HG02870 (cell line): ENCODE results near the gene PLCG2.

Source experiments
- ATAC-seq: cut with Tn5 transposase; IDR thresholded peaks from one replicate; pipeline ENCODE4 v1.9.1; 2021; ENCODE audit warnings: mild to moderate bottlenecking, moderate library complexity; ENCODE audit not compliant: unreplicated experiment

PLCG2 gene

DNA sequence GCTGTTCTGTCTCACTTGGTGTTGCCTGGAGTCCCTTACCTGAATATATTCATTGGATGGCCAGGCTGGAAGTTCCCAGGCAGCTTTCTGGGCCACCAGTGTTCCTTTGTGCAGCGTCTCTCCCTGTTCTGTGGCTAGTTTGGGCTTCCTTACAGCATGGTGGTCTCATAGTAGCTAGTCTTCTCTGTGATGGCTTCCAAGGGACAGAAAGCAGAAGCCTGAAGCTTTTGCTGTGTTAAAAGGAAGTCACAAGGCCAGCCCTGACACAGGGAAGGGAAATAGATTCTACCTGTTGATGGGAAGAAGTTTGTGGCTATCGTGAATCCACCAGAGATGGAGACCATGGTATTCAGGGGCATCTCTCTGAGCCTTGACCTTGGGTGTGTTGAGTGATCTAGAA lies 34.6 kb downstream of the PLCG2 start:
- no peak for ATAC-seq

DNA sequence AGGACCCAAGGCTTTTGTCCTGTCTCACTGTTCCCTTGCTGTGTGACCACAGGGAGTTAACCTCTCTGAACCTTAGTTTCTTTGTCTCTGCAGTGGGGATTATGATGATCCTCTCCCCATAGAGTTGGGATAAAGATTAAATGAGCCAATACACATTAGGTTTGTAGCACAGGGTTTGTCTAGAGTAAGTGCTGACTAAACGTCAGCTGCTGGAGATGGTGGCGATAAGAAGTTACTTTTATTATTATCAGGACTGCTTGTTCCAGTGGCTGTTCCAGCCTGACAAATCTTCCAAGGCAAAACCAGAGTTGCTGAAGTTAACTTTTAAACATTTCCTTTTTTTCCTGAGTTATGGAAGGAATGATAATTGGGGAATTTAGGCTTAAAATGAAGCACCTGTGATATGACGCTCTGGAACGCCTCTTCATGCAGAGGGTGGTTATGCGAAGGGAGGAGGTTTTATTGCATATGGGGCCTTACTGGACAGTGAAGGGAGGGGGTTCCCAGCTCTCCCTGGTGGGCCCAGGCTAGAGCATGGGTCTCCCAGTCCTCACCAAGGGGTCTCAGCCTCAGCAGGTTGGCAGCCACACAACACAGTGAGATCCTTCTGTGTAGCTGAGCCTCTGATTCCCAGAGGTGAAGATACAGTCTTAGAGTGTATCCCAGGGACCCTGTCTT lies 35.8 kb downstream of the PLCG2 start:
- ATAC-seq, result no peak

DNA sequence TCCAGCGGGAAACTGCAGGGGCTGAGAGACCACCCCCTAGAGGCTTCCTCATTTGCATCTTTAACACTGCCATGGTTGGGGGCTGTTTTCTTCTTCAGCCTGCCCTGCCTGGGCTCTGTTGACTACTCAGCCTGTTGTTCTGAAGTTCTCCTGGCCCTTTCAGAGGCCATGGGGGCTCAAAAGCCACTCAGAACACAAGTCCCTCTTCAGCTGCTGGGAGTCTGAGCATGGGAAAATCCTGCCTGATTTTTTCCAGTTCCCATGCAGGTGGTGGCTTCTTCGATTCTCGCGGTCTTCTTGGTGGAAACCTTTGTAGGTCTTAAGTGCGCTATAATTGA lies 36.3 kb downstream of the PLCG2 start:
- no peak for ATAC-seq

DNA sequence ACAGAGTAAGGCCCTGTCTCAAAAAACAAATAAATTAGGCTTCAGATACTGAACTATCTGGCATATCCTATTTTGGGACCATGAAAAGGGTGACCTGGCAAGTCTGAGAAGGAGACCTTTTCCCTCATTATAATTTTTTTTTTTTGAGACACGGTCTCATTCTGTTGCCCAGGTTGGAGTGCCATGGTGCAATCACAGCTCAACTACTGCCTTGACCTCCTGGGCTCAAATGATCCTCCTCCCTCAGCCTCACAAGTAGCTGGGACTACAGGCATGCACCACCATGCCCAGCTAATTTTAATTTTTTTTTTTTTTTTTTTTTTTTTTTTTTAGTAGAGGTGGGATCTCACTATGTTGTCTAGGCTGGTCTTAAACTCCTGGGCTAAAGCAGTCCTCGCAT lies 37.3 kb downstream of the PLCG2 start:
- ATAC-seq, result no peak

DNA sequence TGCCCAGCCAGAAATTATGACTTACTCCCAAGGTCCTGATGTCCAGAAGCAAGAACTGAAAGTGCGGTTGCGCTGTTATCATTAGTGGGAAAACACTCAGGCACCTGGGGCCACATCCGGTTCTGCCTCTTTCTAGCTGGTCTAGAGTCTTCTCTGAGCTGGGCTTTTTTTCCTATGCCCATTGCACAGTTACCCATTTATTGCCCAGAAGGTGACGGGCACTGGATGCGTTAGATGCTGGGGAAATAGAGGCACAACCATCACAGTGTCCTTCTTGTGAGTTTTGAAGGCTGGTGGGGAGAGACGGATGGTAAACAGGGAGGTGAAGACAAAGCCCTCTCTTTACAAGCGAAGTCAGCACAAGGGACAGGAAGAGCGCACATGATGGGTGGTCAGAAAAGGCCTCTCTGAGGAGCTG lies 37.7 kb downstream of the PLCG2 start:
- ATAC-seq, result no peak

DNA sequence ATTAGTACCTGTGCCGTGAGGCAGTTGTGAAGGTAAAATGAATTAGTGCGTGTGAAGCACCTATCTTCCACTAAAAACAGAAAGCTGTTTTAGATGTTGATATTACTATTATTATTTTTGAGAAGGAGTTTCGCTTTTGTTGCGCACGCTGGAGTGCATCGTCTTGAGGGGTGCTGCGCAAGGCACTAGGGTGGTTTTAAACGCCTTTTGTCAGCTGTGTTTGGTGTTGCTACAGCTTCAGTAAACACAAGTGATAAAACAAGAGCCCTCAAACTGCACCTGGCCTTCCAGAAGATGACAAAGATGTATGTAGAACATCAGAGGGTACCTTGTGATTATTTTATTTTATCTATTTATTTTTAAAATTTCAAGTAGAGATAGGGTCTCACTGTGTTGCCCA lies 38.2 kb downstream of the PLCG2 start:
- peak; percentile 23 for ATAC-seq

DNA sequence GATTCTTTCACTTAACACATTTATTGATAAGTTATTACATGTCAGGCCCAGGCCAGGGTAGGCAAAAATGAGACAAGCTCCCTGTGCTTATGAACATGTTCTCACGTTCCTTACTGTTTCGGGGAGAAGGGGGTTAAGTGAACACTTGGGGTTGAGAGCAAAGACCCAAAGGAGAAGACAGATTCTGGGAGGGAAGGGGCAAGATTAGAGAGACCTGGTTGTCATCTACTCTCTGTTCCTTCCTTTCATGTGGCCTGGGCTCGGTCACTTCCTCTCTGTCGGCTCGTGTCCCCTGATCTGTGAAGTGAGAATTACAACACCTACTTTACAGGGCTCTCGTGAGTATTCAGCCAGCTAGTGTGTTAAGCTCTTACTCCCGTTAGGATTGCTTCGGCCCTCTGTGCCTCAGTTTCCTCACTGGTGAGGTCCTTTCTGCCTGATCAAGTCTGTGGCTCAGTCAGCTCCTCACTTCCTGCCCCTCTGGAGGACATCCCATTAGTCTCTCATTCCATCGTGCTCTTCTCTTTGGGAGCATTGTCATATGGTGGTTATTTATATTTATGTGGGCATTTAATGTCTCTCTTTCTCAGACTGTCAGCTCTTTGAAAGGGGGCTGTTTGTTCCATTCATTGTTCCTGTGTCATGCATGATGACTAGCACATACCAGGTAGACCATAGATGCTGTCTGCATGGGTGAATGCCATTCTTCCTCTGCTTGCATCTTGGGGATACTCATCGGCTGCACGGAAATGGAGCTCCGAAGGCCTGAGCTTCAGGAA lies 38.9 kb downstream of the PLCG2 start:
- ATAC-seq, result no peak

DNA sequence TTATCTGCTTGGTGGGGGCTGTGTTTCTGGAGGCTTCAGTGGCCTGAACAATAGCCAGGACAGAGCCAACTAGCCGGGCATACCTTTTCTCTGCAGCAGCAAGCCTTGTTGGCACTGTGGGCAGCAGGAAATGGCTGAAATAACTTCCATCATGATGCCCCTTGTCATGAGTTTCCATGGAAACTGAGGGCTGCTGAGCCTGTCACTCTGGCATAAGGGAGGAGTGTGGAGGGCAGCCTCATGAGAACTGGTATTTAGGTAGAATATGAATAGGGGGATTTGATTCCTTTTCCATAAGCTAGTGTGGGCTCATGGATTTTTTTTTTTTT lies 39.4 kb downstream of the PLCG2 start:
- ATAC-seq, result no peak

DNA sequence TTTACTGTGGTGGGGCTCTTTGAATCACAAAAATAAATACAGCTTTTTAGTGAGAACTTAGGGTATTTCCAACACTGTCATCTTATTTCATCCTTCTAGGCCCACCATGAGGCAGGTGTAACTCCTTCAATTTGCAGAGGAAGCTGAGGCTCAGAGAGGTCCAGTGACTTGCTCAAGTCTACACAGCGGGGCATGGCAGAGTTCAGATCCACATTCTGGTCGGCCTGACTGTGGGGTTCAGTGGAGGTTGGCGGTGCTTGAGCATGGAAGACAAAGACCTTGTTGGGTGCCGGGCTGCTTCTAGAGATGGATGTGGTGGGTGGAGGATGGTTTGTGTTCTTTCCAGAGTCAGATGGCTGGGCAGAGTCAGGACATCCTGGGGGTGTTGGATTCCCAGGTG lies 39.8 kb downstream of the PLCG2 start:
- no peak for ATAC-seq

DNA sequence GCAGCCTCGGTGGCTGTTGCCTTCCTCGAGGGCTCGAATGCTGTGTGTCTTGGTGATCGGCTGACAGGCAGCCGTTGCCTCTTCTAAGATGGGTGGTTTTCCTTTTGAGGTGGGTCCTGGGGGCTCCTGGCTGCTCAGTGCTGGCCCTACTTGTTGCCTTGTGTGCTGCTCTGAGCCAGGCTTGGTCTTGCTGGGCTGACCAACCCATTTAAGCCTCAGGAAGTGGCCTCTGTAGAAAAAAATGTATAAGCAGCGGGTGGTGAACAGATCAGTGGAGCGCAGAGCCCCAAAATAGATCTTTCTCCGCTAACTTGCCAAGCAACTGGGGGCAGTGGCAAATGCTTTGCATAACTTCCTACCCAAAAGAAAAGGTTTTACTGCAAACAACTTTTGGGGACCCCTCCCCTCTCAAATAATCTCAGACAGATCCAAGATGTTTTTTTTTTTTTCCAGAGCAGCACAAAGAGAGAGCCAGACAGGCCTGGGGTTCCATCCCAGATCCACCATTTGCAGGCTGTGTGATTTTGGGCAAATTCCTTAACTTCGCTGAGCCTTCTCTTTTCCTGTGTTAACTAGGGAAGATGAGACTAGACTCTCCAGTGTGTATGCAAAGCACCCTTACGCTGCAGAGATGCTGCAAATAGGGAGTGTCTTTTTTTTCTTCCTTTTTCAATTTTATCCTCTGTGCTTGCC lies 42.5 kb downstream of the PLCG2 start:
- peak; percentile 23 for ATAC-seq

DNA sequence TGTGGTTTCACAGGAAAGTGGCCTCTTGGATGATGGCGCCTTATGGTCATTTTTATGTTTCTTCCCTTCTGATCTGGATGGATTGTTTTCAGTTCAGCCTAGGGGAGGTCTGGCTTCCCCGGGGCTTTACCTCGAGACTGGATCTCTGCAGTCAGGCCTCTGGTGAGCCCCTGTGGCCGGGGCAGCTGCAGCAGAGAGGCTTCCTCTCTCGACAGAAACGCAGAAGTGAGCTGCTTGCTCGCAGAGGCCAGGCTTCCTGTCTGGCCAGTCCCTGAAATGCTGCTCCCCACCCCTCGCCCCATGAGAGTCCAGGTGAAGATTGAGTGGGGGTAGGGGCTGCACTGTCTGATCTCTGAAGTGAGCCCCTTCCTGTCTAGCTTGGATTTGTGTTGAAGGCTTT lies 44.0 kb downstream of the PLCG2 start:
- peak; percentile 45 for ATAC-seq

DNA sequence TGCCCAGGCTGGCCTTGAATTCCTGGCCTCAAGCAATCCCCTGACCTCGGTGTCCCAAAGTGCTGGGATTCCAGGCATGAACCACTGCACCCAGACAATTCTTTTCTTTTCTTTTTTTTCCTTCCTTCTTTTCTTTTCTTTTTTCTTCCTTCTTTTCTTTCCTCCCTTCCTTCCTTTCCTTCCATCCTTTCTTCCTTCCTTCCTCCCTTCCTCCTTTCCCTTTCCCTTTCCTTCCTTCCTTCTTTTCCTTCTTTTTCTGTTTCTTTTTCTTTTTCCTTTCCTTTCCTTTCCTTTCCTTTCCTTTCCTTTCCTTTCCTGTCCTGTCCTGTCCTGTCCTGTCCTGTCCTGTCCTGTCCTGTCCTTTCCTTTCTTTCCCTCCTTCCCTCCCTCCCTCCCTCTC lies 44.6 kb downstream of the PLCG2 start:
- ATAC-seq, result no peak

DNA sequence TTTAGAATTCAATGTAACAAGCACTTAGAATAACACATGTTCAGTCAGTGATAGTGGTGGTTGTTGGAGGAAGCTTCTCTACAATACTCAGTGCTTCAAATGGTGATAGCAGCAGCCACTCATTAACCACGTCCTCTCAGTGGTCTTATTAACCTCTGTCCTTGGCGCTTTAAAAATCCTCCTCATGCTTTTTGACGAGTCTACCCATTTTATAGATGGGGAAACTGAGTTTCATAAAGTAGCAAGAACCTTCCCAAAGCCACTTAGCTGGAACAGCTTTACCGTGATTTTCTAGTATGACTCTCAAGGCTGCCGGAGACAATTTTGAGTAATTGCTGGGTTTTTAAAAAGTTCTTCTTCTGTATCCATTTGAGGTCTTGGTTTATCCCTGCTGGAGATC lies 47.4 kb downstream of the PLCG2 start:
- no peak for ATAC-seq

DNA sequence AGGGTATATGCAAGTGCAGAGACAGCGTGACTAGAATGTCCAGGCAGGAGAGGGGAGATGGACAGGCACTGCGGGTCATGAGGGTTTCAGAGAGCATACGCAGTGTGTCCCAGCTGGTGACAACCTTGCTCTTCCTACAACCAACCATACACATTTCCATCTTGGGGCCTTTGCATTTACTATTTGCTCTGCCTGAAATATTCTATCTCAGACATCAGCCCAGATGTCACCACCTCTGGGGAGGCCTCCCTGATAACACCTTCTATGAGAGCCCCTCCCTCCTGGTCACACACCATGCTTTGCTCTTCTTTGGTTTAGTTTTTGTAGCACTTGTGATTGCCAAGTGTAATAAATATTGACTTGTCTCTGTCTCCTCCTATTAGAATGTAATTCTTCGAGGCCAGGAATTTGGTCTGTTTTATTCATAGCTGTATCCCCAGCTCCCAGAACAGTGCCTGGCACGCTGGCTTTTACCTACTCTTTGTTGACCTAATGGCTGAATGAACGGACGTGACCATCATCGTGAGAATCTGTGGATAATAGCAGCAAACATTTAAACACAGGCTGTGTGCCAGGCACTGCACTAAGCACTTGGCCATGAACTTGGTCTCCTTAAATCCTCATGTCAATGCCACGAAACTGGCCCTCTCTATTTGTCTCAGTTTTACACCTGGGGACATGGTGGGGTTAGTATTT lies 51.9 kb downstream of the PLCG2 start:
- no peak for ATAC-seq

DNA sequence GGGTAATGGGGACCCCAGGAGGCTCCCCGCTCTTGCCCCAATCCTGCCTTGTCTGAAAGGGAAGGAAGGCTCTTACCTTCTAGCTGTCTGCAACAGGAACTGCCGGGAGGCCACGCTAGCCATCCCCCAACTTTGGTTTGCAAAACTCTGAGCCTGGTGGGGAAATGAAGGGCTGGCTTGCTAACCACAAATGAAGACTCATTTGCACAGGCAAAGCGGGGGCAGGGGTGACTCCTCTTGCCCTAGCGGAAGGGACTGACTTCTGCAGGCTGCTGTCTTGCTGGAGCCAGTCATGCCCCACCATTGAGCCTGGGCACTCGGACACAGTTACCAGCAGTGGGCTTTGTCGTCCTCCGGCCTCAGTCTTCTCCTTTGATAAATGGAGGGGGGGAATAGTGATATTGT lies 52.6 kb downstream of the PLCG2 start:
- peak; percentile 62 for ATAC-seq

DNA sequence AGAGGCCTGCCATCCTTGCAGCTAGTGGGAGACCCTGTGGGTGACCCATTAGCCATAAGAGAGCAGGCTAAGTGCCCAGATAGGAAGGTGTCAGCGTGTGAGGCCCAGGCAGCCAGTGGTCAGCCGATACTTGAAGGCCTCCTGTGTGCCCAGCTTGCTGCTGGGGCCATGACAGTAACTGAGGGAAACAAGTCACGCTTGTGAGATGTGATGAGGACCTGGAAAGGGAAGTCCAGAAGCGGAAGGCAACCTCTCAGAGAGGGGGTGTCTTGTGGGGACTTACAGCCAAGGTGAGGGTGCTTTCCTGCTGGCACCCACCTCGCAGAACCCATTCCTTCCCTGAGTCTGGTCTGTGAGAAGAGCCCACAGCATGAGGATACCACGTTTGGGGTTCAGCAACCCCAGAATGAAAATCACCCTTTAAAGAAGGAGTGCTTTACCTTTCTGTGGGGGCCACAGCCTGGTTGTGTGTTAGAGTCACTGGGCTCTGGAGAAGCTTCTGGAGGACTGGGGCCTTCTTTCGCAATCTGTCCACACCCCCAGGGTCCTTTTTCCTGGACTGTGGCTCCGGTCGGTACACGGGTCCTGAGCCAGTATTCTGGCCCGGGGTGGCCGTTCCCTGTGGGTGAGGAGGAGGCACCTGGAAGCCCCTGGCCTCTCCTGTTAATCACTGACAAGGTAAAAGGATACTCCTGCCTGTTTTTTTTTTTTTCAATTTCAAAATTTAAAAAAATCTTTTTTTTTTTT lies 53.9 kb downstream of the PLCG2 start:
- ATAC-seq, result no peak

DNA sequence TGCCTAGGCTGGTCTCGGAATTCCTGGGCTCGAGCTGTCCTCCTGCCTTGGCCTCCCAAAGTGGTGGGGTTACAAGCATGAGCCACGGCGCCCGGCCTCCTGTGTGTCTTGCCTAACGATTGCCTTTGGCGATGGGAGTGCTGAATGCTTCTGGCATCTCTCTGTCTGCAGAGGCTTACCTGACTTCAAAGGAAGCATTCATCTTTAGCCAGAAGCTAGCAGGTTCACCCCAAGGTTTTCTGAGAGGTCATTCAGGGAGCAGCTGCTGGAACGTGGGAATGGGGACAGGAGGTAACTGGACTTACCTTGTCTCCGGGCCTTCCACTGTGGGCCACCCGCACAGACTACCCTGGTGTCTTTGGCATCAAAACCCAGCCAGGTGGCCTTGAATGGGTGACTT lies 54.7 kb downstream of the PLCG2 start:
- no peak for ATAC-seq

DNA sequence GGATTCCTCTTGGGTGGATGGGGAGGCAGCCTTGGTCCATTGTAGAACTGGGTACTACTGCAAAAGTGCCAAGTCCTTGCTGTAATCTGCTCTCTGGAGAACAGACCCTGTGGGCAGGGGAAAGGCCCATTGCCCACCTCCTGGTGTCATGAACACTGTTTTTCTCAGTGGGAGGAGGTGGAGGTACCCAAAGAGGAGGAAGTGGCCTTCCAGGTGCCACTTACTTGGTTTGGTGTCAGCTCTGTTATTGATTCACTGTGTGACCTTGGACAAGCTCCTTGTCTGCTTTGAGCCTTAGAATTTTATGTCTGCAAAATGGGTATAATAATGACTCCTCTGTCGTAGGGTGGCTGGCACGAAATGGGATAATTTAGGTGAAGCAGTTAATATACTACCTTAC lies 55.8 kb downstream of the PLCG2 start:
- ATAC-seq, result no peak

DNA sequence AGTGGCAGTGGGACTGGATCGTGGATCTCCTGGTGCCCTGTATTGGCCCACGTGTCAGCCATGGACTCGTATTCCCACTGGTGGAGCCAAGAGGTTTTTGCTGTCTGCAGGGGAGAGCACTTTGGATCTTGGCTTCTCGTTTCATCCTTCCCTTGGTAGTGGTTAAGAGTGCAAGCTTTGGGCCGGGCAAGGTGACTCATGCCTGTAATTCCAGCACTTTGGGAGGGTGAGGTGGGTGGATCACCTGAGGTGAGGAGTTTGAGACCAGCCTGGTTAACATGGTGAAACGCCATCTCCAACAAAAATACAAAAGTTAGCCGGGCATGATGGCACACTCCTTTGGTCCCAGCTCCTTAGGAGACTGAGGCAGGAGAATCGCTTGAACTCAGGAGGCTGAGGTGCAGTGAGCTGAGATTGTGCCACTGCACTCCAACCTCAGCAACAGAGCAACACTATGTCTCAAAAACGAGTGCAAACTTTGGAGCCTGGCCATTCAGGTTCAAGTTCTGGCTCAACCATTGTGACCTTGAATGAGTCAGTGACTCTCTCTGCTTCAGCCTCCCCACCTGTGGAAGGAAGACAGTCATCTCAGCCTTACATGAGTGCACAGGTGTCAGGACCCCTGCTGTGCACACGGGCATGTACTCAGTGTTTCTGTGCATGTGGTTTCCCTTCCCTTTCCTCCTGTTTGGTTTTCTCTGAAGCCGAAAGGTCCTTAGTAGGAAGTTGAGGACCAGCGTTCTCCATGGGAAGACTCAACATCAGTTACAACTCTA lies 57.4 kb downstream of the PLCG2 start:
- ATAC-seq, result peak; percentile 79

DNA sequence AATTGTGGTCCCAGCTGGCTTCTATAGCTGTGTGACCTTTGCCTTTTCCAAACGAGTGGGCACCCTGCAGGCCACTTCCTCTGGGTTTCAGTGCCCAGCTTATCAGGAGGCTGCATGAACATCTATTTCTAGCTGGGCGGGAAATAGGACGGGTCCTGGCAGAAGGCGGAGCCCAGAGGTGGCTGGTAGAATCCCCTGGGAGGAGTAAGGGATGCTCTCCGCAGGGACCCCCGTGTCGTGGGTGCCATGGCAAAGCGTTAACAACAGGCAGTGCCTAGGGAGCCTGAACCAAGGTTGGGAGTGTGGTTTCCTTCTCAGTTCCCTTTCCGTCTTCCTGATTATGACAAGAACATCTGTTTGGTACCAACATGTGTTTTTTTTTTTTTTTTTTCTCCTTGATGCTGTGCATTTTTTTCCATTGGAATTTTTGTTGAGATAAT lies 58.2 kb downstream of the PLCG2 start:
- ATAC-seq, result no peak
